ENCODE data around the gene HSPA12B. TPM values are rescaled to one million over a fixed set of nuclear protein-coding genes. Genes with fewer than 3 reads are reported as not detected.

HSPA12B gene
- total RNA-seq, 1 experiment from 2014 or later, result not detected

DNA sequence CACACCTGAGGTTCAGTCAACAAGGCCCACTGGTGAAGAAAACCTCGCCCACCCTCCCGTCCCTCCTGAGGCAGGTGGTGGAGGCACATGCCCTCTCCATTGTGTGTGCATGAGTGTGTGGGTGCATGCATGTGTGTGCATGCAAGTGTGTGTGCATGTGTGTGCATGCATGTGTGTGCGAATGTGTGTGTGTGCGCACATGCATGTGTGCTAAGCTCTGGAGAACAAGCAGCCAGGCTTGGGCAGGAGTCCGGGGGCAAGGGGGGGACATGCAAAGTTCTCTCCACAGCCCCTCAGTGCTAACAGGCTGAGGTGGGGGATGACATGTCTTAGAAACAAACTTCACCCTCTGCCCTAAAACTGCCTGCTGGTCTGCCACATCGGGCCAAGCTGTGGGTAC, 3.1 kb upstream of the HSPA12B start:
- BruUV-seq (replicated peaks), result no TSS peak
- ChIA-PET POLR2A (ENCODE audit: low non-redundant PET) (interaction anchor here (0.6 kb wide), 1 partner anchor 14 kb away, joined by 4 read pairs; no protein-coding TSS in a partner anchor), CTCF (no interaction called here)
- Histone ChIP-seq H3K27me3 (replicated peaks; ENCODE audit: insufficient read depth, low read depth, low read length, poor library complexity) (no peaks in the 10 kb centered on the region), H3K27ac (ENCODE audit: low read depth, low read length, poor library complexity, severe bottlenecking) (no peak overlapping the region), H3K9me3 (ENCODE audit: low read depth, low read length, poor library complexity, severe bottlenecking) (no peaks in the 10 kb centered on the region), H3K4me1 (ENCODE audit: insufficient read depth, low read length, poor library complexity, severe bottlenecking) (peaks cover 9% of the 10 kb centered on the region), H3K36me3 (ENCODE audit: insufficient read depth, low read length, poor library complexity, severe bottlenecking) (no peaks in the 10 kb centered on the region), H3K4me3 (ENCODE audit: low read depth, low read length, poor library complexity, severe bottlenecking) (no peak overlapping the region)
- TF ChIP-seq, protein P1, sequence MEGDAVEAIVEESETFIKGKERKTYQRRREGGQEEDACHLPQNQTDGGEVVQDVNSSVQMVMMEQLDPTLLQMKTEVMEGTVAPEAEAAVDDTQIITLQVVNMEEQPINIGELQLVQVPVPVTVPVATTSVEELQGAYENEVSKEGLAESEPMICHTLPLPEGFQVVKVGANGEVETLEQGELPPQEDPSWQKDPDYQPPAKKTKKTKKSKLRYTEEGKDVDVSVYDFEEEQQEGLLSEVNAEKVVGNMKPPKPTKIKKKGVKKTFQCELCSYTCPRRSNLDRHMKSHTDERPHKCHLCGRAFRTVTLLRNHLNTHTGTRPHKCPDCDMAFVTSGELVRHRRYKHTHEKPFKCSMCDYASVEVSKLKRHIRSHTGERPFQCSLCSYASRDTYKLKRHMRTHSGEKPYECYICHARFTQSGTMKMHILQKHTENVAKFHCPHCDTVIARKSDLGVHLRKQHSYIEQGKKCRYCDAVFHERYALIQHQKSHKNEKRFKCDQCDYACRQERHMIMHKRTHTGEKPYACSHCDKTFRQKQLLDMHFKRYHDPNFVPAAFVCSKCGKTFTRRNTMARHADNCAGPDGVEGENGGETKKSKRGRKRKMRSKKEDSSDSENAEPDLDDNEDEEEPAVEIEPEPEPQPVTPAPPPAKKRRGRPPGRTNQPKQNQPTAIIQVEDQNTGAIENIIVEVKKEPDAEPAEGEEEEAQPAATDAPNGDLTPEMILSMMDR (conservative IDR thresholded peaks at IDR 0.05; ENCODE audit: low read depth, low read length), result no peak
- no peak for TF ChIP-seq EZH2 (IDR thresholded peaks at IDR 0.05; ENCODE audit: borderline replicate concordance, low read depth, low read length, poor library complexity, severe bottlenecking)
- intact Hi-C loops (cut with micrococcal nuclease; ENCODE audit: unreplicated experiment), result no loop called here
- DNase-seq (ENCODE audit: low spot score), result no peak

DNA sequence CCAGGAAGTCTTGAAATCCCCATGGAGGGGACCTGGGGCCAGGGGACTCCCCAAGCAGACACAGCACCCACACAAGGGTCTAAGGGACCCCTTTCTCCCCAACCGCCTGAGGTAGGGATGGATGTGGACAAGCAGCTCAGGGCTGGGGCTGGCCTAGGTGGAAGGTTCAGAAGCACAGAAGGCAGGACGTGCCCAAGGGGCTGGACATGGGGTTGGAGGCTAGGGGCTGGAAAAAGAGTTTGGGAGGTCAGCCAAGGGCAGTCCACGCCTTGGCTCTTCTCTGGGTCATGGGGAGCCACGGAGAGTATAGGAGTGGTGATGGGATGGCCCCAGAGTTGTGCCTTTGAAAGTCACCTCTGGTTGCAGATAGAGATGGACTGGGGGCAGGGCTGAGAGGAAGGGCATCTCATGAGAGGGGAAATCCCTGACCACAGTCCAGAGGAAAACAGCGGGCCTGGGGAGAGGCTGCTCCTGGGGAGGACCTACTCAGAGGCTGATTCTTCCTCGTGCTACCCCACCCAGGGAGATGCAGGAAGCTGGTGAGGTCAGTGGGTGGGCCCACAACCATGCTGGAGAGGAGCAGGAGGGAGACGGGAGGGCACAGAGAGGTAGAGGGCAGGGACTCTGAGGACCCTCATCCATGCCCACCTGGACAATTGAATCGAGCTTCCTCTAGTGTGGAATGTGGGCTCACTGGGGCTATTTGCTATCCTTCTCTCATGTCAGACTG, 2.5 kb upstream of the HSPA12B start:
- Histone ChIP-seq H3K4me3 (ENCODE audit: low read depth, low read length, poor library complexity, severe bottlenecking) (no peak overlapping the region), H3K27ac (ENCODE audit: low read depth, low read length, poor library complexity, severe bottlenecking) (no peak overlapping the region), H3K27me3 (replicated peaks; ENCODE audit: insufficient read depth, low read depth, low read length, poor library complexity) (no peaks in the 10 kb centered on the region), H3K4me1 (ENCODE audit: insufficient read depth, low read length, poor library complexity, severe bottlenecking) (peaks cover 9% of the 10 kb centered on the region), H3K9me3 (ENCODE audit: low read depth, low read length, poor library complexity, severe bottlenecking) (no peaks in the 10 kb centered on the region), H3K36me3 (ENCODE audit: insufficient read depth, low read length, poor library complexity, severe bottlenecking) (no peaks in the 10 kb centered on the region)
- POLR2A ChIA-PET (ENCODE audit: low non-redundant PET), result no interaction called here
- CTCF ChIA-PET, result no interaction called here
- intact Hi-C loops (cut with micrococcal nuclease; ENCODE audit: unreplicated experiment), result no loop called here
- DNase-seq (ENCODE audit: low spot score), result no peak
- no peak for TF ChIP-seq EZH2 (IDR thresholded peaks at IDR 0.05; ENCODE audit: borderline replicate concordance, low read depth, low read length, poor library complexity, severe bottlenecking)
- TF ChIP-seq, protein P1 (conservative IDR thresholded peaks at IDR 0.05; ENCODE audit: low read depth, low read length), result no peak
- BruUV-seq (replicated peaks), result no TSS peak

DNA sequence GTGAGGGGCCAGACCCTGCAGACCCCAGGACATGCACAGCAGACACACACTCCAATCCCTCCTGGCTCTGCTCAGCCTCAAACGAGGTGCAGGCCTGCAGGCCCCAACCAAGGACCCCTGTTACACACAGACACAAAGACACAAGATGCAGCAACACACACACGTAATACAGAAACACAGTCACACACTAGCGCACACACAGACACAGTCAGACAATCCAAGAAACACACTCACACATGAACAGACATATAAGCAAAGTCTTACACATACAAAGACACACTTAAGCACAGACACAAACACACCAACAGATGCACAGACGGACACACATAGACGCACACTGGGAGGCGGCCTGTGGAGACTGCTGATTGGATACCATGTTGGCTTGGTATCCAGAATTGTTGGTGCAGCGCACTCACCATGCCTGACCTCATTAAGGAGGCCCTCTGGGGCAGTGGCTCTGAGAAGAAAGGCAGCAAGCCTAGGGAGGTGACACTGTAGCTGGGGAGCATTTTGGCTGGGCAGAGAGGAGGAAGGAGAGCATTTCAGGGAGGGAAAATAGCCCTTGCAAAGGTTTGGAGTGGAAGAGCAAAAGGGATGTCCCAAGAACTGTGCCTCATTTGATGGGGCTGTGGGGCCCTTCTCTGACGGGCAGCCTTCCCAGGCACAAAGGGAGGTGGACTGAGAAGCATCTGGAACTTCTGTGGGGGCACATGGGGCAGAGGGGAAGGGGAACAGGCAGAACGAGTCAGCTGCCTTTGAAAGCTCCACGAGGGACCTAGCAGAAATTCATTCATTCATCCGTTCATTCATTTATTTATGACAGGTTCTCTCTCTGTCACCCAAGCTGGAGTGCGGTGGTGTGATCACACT, 1.4 kb upstream of the HSPA12B start:
- no TSS peak for BruUV-seq (replicated peaks)
- no peaks in the 10 kb centered on the region for H3K27me3 ChIP-seq (replicated peaks; ENCODE audit: insufficient read depth, low read depth, low read length, poor library complexity)
- H3K9me3 ChIP-seq (ENCODE audit: low read depth, low read length, poor library complexity, severe bottlenecking), result no peaks in the 10 kb centered on the region
- H3K36me3 ChIP-seq (ENCODE audit: insufficient read depth, low read length, poor library complexity, severe bottlenecking), result no peaks in the 10 kb centered on the region
- intact Hi-C loops (cut with micrococcal nuclease; ENCODE audit: unreplicated experiment), result no loop called here
- POLR2A ChIA-PET (ENCODE audit: low non-redundant PET), result no interaction called here
- no peak for DNase-seq (ENCODE audit: low spot score)
- TF ChIP-seq, protein P1 (conservative IDR thresholded peaks at IDR 0.05; ENCODE audit: low read depth, low read length), result no peak
- TF ChIP-seq EZH2 (IDR thresholded peaks at IDR 0.05; ENCODE audit: borderline replicate concordance, low read depth, low read length, poor library complexity, severe bottlenecking), result no peak
- CTCF ChIA-PET, result interaction anchor here (0.7 kb wide), 1 partner anchor 29 kb away, joined by 4 read pairs; no protein-coding TSS in a partner anchor
- H3K4me1 ChIP-seq (ENCODE audit: insufficient read depth, low read length, poor library complexity, severe bottlenecking), result peaks cover 9% of the 10 kb centered on the region
- H3K27ac ChIP-seq (ENCODE audit: low read depth, low read length, poor library complexity, severe bottlenecking), result no peak overlapping the region
- no peak overlapping the region for H3K4me3 ChIP-seq (ENCODE audit: low read depth, low read length, poor library complexity, severe bottlenecking)

Data from A673 (cell line).